ENCODE results near the gene PDGFA.

Gene PDGFA

GRCh38 chr7:509426-510130, 10.1 kb downstream of the PDGFA start:
- H3K9me3 ChIP-seq (ENCODE audit: insufficient read depth, low read length) = no peaks in the 10 kb centered on the region
- H3K4me3 ChIP-seq (ENCODE audit: insufficient read length, low read depth) = no peak overlapping the region
- no peak overlapping the region for H3K9ac ChIP-seq (ENCODE audit: insufficient read length, low read depth)
- no peak for TF ChIP-seq ZNF274 (IDR thresholded peaks at IDR 0.05; ENCODE audit: low read depth, low read length)
- no peak for TF ChIP-seq SUZ12 (IDR thresholded peaks at IDR 0.05; ENCODE audit: extremely low read depth, insufficient read depth, insufficient read length)
- no peak for TF ChIP-seq YY1 (IDR thresholded peaks at IDR 0.05; ENCODE audit: insufficient read depth, insufficient read length)
- DNase-seq (ENCODE audit: low read depth, low spot score) = no peak
- H3K27me3 ChIP-seq (ENCODE audit: insufficient read depth, insufficient read length) = no peaks in the 10 kb centered on the region
- peaks cover 91% of the 10 kb centered on the region for H3K36me3 ChIP-seq (ENCODE audit: insufficient read depth, insufficient read length, low read length)
- peaks cover 51% of the 10 kb centered on the region for H3K4me1 ChIP-seq (ENCODE audit: insufficient read depth, insufficient read length)

GRCh38 chr7:508461-509170, 11.0 kb downstream of the PDGFA start:
- no peaks in the 10 kb centered on the region for H3K27me3 ChIP-seq (ENCODE audit: insufficient read depth, insufficient read length)
- no peak overlapping the region for H3K4me3 ChIP-seq (ENCODE audit: insufficient read length, low read depth)
- DNase-seq (ENCODE audit: low read depth, low spot score) = no peak
- TF ChIP-seq YY1 (IDR thresholded peaks at IDR 0.05; ENCODE audit: insufficient read depth, insufficient read length) (no peak), ZNF274 (IDR thresholded peaks at IDR 0.05; ENCODE audit: low read depth, low read length) (no peak), SUZ12 (IDR thresholded peaks at IDR 0.05; ENCODE audit: extremely low read depth, insufficient read depth, insufficient read length) (no peak)
- peaks cover 51% of the 10 kb centered on the region for H3K4me1 ChIP-seq (ENCODE audit: insufficient read depth, insufficient read length)
- no peak overlapping the region for H3K9ac ChIP-seq (ENCODE audit: insufficient read length, low read depth)
- peaks cover 90% of the 10 kb centered on the region for H3K36me3 ChIP-seq (ENCODE audit: insufficient read depth, insufficient read length, low read length)
- no peaks in the 10 kb centered on the region for H3K9me3 ChIP-seq (ENCODE audit: insufficient read depth, low read length)

- TF ChIP-seq YY1 (IDR thresholded peaks at IDR 0.05; ENCODE audit: insufficient read depth, insufficient read length) (no peak), ZNF274 (IDR thresholded peaks at IDR 0.05; ENCODE audit: low read depth, low read length) (no peak), SUZ12 (IDR thresholded peaks at IDR 0.05; ENCODE audit: extremely low read depth, insufficient read depth, insufficient read length) (no peak)
- no peaks in the 10 kb centered on the region for H3K27me3 ChIP-seq (ENCODE audit: insufficient read depth, insufficient read length)
- no peaks in the 10 kb centered on the region for H3K9me3 ChIP-seq (ENCODE audit: insufficient read depth, low read length)
- peaks cover 42% of the 10 kb centered on the region for H3K4me1 ChIP-seq (ENCODE audit: insufficient read depth, insufficient read length)
- no peak overlapping the region for H3K9ac ChIP-seq (ENCODE audit: insufficient read length, low read depth)
- peaks cover 92% of the 10 kb centered on the region for H3K36me3 ChIP-seq (ENCODE audit: insufficient read depth, insufficient read length, low read length)
- DNase-seq (ENCODE audit: low read depth, low spot score) = no peak
- no peak overlapping the region for H3K4me3 ChIP-seq (ENCODE audit: insufficient read length, low read depth)
Observed at GRCh38 chr7:507623-508300, 11.9 kb downstream of the PDGFA start.

GRCh38 chr7:506921-507622, 12.6 kb downstream of the PDGFA start:
- Histone ChIP-seq H3K9me3 (ENCODE audit: insufficient read depth, low read length) (no peaks in the 10 kb centered on the region), H3K27me3 (ENCODE audit: insufficient read depth, insufficient read length) (no peaks in the 10 kb centered on the region), H3K4me1 (ENCODE audit: insufficient read depth, insufficient read length) (peaks cover 36% of the 10 kb centered on the region), H3K9ac (ENCODE audit: insufficient read length, low read depth) (no peak overlapping the region), H3K36me3 (ENCODE audit: insufficient read depth, insufficient read length, low read length) (peaks cover 91% of the 10 kb centered on the region), H3K4me3 (ENCODE audit: insufficient read length, low read depth) (no peak overlapping the region)
- DNase-seq (ENCODE audit: low read depth, low spot score) = no peak
- TF ChIP-seq YY1 (IDR thresholded peaks at IDR 0.05; ENCODE audit: insufficient read depth, insufficient read length) (no peak), SUZ12 (IDR thresholded peaks at IDR 0.05; ENCODE audit: extremely low read depth, insufficient read depth, insufficient read length) (no peak), ZNF274 (IDR thresholded peaks at IDR 0.05; ENCODE audit: low read depth, low read length) (no peak)

- H3K4me1 ChIP-seq (ENCODE audit: insufficient read depth, insufficient read length) = peaks cover 30% of the 10 kb centered on the region
- H3K9ac ChIP-seq (ENCODE audit: insufficient read length, low read depth) = no peak overlapping the region
- peaks cover 92% of the 10 kb centered on the region for H3K36me3 ChIP-seq (ENCODE audit: insufficient read depth, insufficient read length, low read length)
- no peaks in the 10 kb centered on the region for H3K9me3 ChIP-seq (ENCODE audit: insufficient read depth, low read length)
- TF ChIP-seq SUZ12 (IDR thresholded peaks at IDR 0.05; ENCODE audit: extremely low read depth, insufficient read depth, insufficient read length) (no peak), ZNF274 (IDR thresholded peaks at IDR 0.05; ENCODE audit: low read depth, low read length) (no peak), YY1 (IDR thresholded peaks at IDR 0.05; ENCODE audit: insufficient read depth, insufficient read length) (no peak)
- no peaks in the 10 kb centered on the region for H3K27me3 ChIP-seq (ENCODE audit: insufficient read depth, insufficient read length)
- no peak overlapping the region for H3K4me3 ChIP-seq (ENCODE audit: insufficient read length, low read depth)
- DNase-seq (ENCODE audit: low read depth, low spot score) = no peak
Observed at GRCh38 chr7:506391-506831, 13.2 kb downstream of the PDGFA start.

GRCh38 chr7:505171-505570, 14.5 kb downstream of the PDGFA start:
- H3K36me3 ChIP-seq (ENCODE audit: insufficient read depth, insufficient read length, low read length) = peaks cover 97% of the 10 kb centered on the region
- no peaks in the 10 kb centered on the region for H3K27me3 ChIP-seq (ENCODE audit: insufficient read depth, insufficient read length)
- H3K4me3 ChIP-seq (ENCODE audit: insufficient read length, low read depth) = no peak overlapping the region
- no peaks in the 10 kb centered on the region for H3K9me3 ChIP-seq (ENCODE audit: insufficient read depth, low read length)
- no peak overlapping the region for H3K9ac ChIP-seq (ENCODE audit: insufficient read length, low read depth)
- no peak for DNase-seq (ENCODE audit: low read depth, low spot score)
- TF ChIP-seq SUZ12 (IDR thresholded peaks at IDR 0.05; ENCODE audit: extremely low read depth, insufficient read depth, insufficient read length) (no peak), YY1 (IDR thresholded peaks at IDR 0.05; ENCODE audit: insufficient read depth, insufficient read length) (no peak), ZNF274 (IDR thresholded peaks at IDR 0.05; ENCODE audit: low read depth, low read length) (no peak)
- peaks cover 27% of the 10 kb centered on the region for H3K4me1 ChIP-seq (ENCODE audit: insufficient read depth, insufficient read length)

All from NT2/D1 (cell line).